Posterior vena cava (tissue), 2 donors: ENCODE data around the gene CCDC39. TPM values are rescaled to one million over a fixed set of nuclear protein-coding genes. Genes with fewer than 3 reads are reported as not detected.
"Not testable (repeated sequence)": the region's sequence is repeated elsewhere in the genome, so short reads cannot be mapped to it uniquely, and the experiment has no call there.

Source experiments
- DNase-seq: peaks from one replicate; pipeline ENCODE4 v3.0.0-alpha.2; 2020; ENCODE audit warnings: low spot score
- intact Hi-C, 2 donors: fragments of 100-400 bp; cut with DNase I; formaldehyde crosslinking; loops; one replicate each; pipeline versions ENCODE4 v1.14.1 to v1.14.2; 2022 to 2023
- total RNA-seq, 2 donors: library from RNA; stranded (reverse); fragmentation: NEBNext Ultra II Directional; extraction: Animal tissue kit (Norgen Biotek cat#: 25700); gene quantifications; one replicate each; pipeline ENCODE4 v1.2.1, GENCODE V29; 2021
- donor health status: DM: yes; HTN: yes; CAD: no.
- donor health status: DM: yes; HTN: yes; CAD: no.

Gene CCDC39
- total RNA-seq, 2 donors from 2014 or later = 0.65 to 0.90 TPM

DNA sequence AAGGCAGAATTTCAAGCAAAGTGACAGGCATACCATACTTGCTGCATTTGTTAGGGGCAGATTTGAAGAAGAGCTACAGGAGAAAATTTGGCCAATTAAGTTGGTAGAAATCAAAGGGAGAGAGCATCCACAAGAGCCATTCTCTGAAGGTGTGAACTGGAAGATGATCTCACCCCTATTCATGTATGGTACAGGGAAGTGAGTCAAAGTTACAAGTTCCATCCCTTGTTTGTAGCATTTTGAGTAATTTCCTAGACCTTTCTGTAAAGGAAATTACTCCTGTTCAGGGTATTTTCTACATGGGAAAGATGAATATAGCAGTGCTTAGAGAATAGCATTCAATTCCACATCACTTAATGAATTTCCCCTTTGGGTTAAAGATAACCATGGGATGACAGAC lies 48.9 kb downstream of the CCDC39 start:
- no peak for DNase-seq
- intact Hi-C loops = no loop called here

DNA sequence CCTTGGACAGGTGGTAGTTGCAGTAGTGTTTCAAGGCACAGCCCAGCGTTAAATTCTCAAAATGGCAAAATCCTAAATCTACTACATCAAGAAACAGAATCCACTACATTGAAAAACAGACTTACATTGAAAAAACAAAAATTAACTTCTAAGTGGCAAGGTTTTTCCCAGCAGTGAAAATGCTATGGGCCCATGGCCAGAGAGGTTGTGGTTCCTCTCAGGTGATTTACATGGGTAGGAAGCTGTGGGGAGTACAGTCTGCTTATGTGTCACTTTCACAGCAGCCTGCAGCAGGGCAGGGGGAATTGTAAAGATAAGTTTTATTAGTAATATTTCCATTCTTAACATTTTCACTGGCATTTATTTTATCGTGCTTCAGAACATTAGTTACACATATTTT lies 52.4 kb downstream of the CCDC39 start:
- intact Hi-C loops = loop anchor here in 1 of 2 donors (5.0 kb wide), 1 partner anchor 645 kb away; no protein-coding TSS in a partner anchor
- DNase-seq = no peak

- intact Hi-C loops = loop anchor here in 1 of 2 donors (5.0 kb wide), 1 partner anchor 642 kb away; no protein-coding TSS in a partner anchor
- no peak for DNase-seq
These were observed 54.6 kb downstream of the CCDC39 start for GRCh38 chr3:180624714-180625113.

DNA sequence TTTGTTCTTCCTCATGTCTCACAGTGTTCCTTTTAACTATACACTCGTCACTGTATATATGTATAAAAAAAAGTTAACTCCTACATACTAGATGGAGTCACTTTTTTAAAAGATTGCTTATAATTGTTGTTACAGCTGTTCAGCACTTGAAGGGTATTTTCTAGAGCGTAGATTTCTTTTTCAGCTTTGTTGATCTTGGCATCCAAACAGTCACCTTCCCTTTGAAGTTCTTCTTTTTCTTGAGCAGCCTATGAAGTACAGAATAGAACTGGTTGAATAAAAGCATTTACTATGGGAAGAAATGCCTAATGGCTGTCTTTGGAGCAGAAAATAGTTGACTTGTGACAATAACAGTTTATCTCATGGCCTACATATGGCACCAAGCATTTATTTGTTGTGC lies 59.6 kb downstream of the CCDC39 start:
- no peak for DNase-seq
- intact Hi-C loops = no loop called here

DNA sequence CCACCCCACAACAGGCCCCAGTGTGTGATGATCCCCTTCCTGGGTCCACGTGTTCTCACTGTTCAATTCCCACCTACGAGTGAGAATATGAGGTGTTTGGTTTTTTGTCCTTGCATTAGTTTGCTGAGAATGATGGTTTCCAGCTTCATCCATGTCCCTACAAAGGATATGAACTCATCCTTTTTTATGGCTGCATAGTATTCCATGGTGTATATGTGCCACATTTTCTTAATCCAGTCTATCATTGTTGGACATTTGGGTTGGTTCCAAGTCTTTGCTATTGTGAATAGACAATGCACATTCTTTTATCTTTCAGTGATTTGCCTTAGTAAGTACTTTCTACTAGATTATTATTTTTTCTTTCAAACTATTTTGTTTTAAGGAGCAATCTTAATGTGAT lies 60.7 kb downstream of the CCDC39 start:
- DNase-seq, intact Hi-C loops: not testable (repeated sequence)

GRCh38 chr3:180617049-180617448 lies 62.2 kb downstream of the CCDC39 start:
- no peak for DNase-seq
- intact Hi-C loops = no loop called here

- intact Hi-C loops = no loop called here
- DNase-seq = no peak
These were observed 63.3 kb downstream of the CCDC39 start for GRCh38 chr3:180615954-180616353.

- no peak for DNase-seq
- intact Hi-C loops = no loop called here
These were observed 66.9 kb downstream of the CCDC39 start for GRCh38 chr3:180612364-180612763.

- intact Hi-C loops = no loop called here
- DNase-seq = no peak
These were observed 68.3 kb downstream of the CCDC39 start for GRCh38 chr3:180611006-180611405.

DNA sequence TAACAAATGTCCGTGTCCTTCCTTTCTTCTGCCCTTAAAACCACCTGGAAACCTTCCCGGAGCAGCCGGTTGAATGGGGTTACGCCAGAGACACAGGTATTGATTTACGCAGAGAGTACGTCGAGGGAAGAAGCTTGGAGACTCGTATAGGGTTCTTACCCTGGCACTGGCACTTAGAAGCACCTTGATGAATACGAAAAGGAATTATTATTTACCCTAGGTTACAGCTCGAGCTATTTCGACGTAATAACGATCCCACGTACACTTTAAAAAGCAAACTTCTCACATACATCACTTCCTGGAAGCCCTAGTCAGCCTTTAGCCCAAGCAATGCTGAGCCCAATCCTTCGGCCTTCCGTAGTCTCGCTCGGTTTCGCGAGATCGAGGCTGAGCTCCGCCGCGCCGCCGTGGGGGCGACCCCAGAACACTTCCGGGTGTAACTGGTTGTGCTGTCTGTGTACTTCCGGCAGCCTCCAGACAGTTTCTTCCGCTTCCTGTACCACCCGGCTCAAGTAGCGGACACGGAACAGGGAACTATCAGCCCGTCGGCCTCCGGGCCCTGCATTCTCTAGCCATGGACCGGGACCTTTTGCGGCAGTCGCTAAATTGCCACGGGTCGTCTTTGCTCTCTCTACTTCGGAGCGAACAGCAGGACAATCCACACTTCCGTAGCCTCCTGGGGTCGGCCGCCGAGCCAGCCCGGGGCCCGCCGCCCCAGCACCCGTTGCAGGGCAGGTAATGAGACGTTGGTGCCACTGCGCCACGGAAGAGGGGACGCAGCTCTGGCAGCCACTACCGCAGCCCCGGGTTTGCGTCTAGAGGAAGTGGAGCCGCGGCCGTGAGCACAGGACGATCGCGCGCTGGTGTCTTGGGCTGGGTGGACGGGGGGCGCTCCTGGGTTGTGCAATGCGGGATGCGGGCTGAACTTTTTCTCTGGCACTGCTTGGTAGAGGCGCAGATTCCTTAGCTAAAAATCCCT lies 77.3 kb downstream of the CCDC39 start, which contains the start of gene TTC14:
Gene TTC14 (plus strand): TSS at position 476 of the 979 bp plus-strand sequence. CDS start 99 bp downstream, at position 575.
- intact Hi-C loops = loop anchor here in 1 of 2 donors (10.0 kb wide), 1 partner anchor 383 kb away; the partner anchor contains the start of gene DNAJC19
- DNase-seq = peak; percentile 97

DNA sequence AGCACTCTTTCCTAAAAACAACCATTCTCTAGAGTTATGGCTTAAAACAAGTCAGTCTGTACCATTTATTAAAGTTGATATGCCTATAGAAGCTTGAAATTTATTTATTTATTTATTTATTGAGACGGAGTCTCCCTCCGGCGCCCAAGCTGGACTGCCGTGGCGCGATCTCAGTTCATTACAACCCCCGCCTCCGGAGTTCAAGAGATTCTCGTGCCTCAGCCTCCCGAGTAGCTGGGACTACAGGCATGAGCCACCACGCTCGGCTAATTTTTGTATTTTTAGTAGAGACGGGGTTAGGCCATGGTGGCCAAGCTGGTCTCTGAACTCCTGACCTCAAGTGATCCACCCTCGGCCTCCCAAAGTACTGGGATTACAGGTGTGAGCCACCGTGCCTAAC lies 78.8 kb downstream of the CCDC39 start:
- intact Hi-C loops = loop anchor here in 1 of 2 donors (10.0 kb wide), 1 partner anchor 384 kb away; the partner anchor contains the start of gene DNAJC19
- no peak for DNase-seq

DNA sequence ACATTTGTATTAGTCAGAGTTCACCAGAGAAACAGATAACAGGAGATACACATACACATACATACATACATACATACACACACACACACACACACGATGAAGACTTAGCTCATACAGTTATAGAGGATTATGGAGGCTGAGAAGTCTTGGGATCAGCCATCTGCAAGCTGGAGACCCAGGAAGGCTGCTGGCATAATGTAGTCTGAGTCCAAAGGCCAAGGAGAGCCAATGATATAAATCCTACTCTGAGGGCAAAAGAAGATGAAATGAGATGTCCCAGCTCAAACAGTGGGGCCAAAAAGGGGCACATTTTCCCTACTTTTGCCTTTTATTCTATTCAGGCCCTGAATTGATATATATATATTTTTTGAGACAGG lies 83.7 kb downstream of the CCDC39 start:
- intact Hi-C loops = loop anchor here in 1 of 2 donors (10.0 kb wide), 1 partner anchor 671 kb away; no protein-coding TSS in a partner anchor
- DNase-seq = no peak

- intact Hi-C loops = loop anchor here in 1 of 2 donors (10.0 kb wide), 1 partner anchor 670 kb away; no protein-coding TSS in a partner anchor
- no peak for DNase-seq
These were observed 84.4 kb downstream of the CCDC39 start for GRCh38 chr3:180594631-180595558.

DNA sequence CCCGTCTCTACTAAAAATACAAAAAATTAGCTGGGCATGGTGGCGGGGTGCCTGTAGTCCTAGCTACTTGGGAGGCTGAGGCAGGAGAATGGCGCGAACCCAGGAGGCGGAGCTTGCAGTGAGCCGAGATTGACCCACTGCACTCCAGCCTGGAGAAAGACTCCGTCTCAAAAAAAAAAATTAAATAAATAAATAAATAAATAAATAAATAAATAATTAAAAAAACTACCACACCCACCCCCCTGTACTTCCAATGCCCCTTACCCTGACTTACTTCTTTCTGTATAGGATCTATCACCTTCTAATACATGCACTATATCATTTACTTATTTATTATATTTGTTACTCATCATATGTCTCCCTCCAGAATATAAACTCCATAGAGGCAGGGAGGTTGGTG lies 85.7 kb downstream of the CCDC39 start:
- intact Hi-C loops = loop anchor here in 1 of 2 donors (10.0 kb wide), 1 partner anchor 669 kb away; no protein-coding TSS in a partner anchor
- not testable (repeated sequence) for DNase-seq

GRCh38 chr3:180590396-180590795 lies 88.9 kb downstream of the CCDC39 start:
- no peak for DNase-seq
- intact Hi-C loops = loop anchor here in 1 of 2 donors (10.0 kb wide), 1 partner anchor 666 kb away; no protein-coding TSS in a partner anchor

DNA sequence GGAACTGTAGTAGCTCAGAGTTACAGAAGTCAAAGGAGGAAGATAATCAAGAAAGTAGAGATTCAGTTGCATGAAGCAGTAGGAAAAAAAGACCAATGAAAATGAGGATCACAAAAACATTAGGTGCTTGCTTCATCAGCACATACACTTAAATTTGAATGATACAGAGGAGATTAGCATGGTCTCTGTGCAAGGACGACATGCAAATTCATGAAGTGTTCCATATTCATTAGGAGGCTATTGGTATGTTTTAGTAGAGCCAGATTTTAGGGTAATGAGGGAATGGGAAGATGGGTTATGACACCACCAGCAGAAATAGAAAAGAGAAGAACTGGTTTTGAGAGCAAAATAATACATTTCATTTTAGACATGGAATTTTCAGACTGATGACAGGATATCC lies 98.4 kb downstream of the CCDC39 start:
- DNase-seq = no peak
- intact Hi-C loops = loop anchor here in 1 of 2 donors (10.0 kb wide), 1 partner anchor 1186 kb away; no protein-coding TSS in a partner anchor

DNA sequence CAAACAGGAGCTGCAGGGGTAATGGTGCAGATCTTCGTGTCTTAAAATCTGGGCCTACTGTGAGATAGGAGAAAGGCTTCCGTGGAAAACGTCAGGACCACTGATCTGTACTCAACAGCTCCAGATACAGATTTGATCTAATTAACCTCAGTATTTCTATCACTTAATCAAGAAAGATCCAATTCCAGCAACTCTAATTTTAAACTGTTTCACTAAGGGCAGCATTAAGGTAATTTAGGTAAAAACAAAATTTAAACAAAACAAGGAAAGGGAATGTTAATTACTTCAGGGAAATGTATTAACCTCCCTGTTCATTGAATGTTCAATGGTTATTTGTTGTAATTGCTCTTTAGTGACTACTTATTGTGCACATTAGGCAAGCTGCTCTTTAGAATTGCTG lies 103.7 kb downstream of the CCDC39 start:
- intact Hi-C loops = no loop called here
- DNase-seq = no peak

- DNase-seq = no peak
- intact Hi-C loops = no loop called here
These were observed 107.3 kb downstream of the CCDC39 start for GRCh38 chr3:180571831-180572598.
